Adrenal gland (tissue), 12 donors: ENCODE measurements around the gene EHMT2. TPM values are rescaled to one million over a fixed set of nuclear protein-coding genes. Genes with fewer than 3 reads are reported as not detected.

Experiments
- DNase-seq, 7 donors: peaks; one replicate each; pipeline ENCODE4 v3.0.0-alpha.2; 2019 to 2020
- H3K27ac ChIP-seq, 5 donors: fragments of 200-600 bp; sonication (generic) in 4 of 5; 1 replicate in 3 of 5; 2 replicates in 2 of 5; pipeline versions ENCODE4 v1.5.1 to v1.8.0; 2016 to 2020; ENCODE audit warnings: mild to moderate bottlenecking in 1 of 5
- H3K27me3 ChIP-seq: fragments of 200-600 bp; 2 replicates; pipeline ENCODE4 v1.8.0; 2021
- H3K36me3 ChIP-seq, 2 donors: fragments of 200-600 bp; replicated peaks in 1 of 2; 1 replicate in 1 of 2; 2 replicates in 1 of 2; pipeline versions ENCODE4 v1.5.1 to v1.8.0; 2018 to 2022
- H3K4me1 ChIP-seq, 2 donors: fragments of 200-600 bp; replicated peaks in 1 of 2; 1 replicate in 1 of 2; 2 replicates in 1 of 2; pipeline versions ENCODE4 v1.5.1 to v1.8.0; 2018 to 2021
- H3K4me3 ChIP-seq, 4 donors: fragments of 200-600 bp; sonication (generic) in 3 of 4; one replicate each; pipeline ENCODE4 v1.5.1; 2016 to 2018
- H3K9me3 ChIP-seq, 3 donors: fragments of 200-600 bp; sonication (generic) in 1 of 3; replicated peaks in 1 of 3; 1 replicate in 2 of 3; 2 replicates in 1 of 3; pipeline versions ENCODE4 v1.5.1 to v1.8.0; 2016 to 2021
- POLR2A ChIP-seq, 2 donors: fragments of 450-650 bp; IDR thresholded peaks; one replicate each; pipeline ENCODE4 v1.6.1; 2017; ENCODE audit warnings: antibody characterized with exemption in 2 of 2, mild to moderate bottlenecking in 2 of 2, moderate library complexity in 1 of 2
- WGBS, 4 donors: extraction: QIAGEN DNeasy Blood & Tissue Kit in 2 of 4; methylation state at CpG; one replicate each; pipeline versions ENCODE4 v1.1.5 to v1.1.7; 2013 to 2017; 5-methylcytosine and 5-hydroxymethylcytosine counted together
- intact Hi-C, 2 donors: fragments of 100-400 bp; cut with DNase I; formaldehyde crosslinking; loops; one replicate each; pipeline versions ENCODE4 v1.14.1 to v1.15.0; 2022 to 2023
- polyA plus RNA-seq, 3 donors: library from polyadenylated mRNA; stranded (reverse); fragments of 200-250 nt in 2 of 3; fragments of 350-450 nt in 1 of 3; fragmentation: Illumina TruSeq in 1 of 3; extraction: RNeasy Lipid Tissue Mini Kit (QIAGEN cat#74804) in 1 of 3; gene quantifications; one replicate each; pipeline ENCODE4 v1.2.3, GENCODE V29; 2013 to 2014
- total RNA-seq, 9 donors: library from RNA; depleted of rRNA in 4 of 9; stranded (reverse); fragments of >200 nt in 4 of 9; fragments of 120-200 nt in 1 of 9; fragmentation: NEBNext Ultra II Directional in 1 of 9; extraction: Animal tissue kit (Norgen Biotek cat#: 25700) in 1 of 9; gene quantifications; one replicate each; pipeline versions ENCODE4 v1.1.0 to v1.2.4, GENCODE V29; 2013 to 2023
- TF ChIP-seq, protein P1 (sequence below), 6 experiments: fragments of 450-650 bp in 4 of 6; fragments of 200-600 bp in 2 of 6; sonication (generic) in 1 of 6; IDR thresholded peaks; 1 replicate in 5 of 6; 2 replicates in 1 of 6; pipeline versions ENCODE4 v1.5.1 to v1.8.0; 2016 to 2021; ENCODE audit warnings: antibody characterized with exemption in 6 of 6, mild to moderate bottlenecking in 2 of 6, moderate library complexity in 1 of 6
- donor health status: healthy with polysubstance abuse.
- donor health status: Bipolar disorder and iron deficiency.
- donor health status: DM: yes; HTN: yes; CAD: no.
- donor health status: DM: no; HTN: no; CAD: no.
- donor health status: DM: no; HTN: no; CAD: no.
- donor health status: DM: yes; HTN: yes; CAD: no.

EHMT2 gene
- total and polyA plus RNA-seq, 12 donors: 16.8 to 107 (median 49.9) TPM

DNA sequence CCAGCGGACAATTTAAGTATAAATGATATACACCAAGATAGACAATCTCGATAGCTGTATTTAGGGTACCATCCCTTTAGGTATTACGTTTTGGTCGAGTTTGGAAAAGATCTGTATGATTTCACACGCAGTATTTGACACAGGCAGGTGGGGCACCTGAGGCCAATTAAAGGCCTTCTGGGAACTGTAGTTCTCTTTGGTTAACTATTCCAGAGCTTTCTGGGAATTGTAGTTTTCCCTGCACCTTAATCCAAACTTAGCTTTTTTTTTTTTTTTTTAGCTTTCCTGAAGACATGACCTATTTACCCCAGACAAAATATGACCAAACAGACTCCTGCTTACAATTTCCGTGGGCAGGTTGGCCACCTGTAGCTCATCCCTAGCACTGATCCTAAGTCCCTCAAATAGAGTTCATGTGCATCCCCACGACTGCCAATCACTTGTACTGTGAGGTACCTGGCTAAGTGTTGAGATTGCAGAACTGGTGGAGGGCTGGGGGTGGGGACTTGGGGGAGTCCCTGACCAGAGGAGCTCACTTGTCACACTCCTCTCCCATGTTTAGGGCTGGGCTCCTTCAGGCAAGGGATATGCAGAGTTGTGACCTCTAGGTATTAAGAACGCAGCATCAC lies 999 bp upstream of the EHMT2 start:
- Histone ChIP-seq H3K4me1 (peaks cover 11 to 38% of the 10 kb centered on the region in 2 donors), H3K4me3 (peak overlapping the region; percentile 9 to 86 (median 70)), H3K27ac (peak overlapping the region; percentile 31 to 86 (median 68)), H3K36me3 (peaks cover 0 to 23% of the 10 kb centered on the region in 2 donors), H3K27me3 (no peaks in the 10 kb centered on the region), H3K9me3 (no peaks in the 10 kb centered on the region)
- TF ChIP-seq, protein P1, sequence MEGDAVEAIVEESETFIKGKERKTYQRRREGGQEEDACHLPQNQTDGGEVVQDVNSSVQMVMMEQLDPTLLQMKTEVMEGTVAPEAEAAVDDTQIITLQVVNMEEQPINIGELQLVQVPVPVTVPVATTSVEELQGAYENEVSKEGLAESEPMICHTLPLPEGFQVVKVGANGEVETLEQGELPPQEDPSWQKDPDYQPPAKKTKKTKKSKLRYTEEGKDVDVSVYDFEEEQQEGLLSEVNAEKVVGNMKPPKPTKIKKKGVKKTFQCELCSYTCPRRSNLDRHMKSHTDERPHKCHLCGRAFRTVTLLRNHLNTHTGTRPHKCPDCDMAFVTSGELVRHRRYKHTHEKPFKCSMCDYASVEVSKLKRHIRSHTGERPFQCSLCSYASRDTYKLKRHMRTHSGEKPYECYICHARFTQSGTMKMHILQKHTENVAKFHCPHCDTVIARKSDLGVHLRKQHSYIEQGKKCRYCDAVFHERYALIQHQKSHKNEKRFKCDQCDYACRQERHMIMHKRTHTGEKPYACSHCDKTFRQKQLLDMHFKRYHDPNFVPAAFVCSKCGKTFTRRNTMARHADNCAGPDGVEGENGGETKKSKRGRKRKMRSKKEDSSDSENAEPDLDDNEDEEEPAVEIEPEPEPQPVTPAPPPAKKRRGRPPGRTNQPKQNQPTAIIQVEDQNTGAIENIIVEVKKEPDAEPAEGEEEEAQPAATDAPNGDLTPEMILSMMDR (IDR thresholded peaks at IDR 0.05): no peak
- TF ChIP-seq POLR2A (IDR thresholded peaks at IDR 0.05): peak in 1 of 2 donors; percentile 7
- 11 to 19% (median 14%) methylated on average over 8 of the region's 8 CpGs for WGBS, 4 donors
- intact Hi-C loops: no loop called here
- peak in 2 of 7 donors; percentile 42 to 65 for DNase-seq

- H3K27ac ChIP-seq: peak overlapping the region in 4 of 5 donors; percentile 8 to 74 (median 72)
- no peaks in the 10 kb centered on the region for H3K27me3 ChIP-seq
- intact Hi-C loops: no loop called here
- no peaks in the 10 kb centered on the region for H3K9me3 ChIP-seq
- no peak for DNase-seq
- WGBS, 4 donors: 2 to 10% (median 4%) methylated on average over 2 to 57 of the region's 62 CpGs
- peaks cover 6 to 26% of the 10 kb centered on the region in 2 donors for H3K4me1 ChIP-seq
- peak overlapping the region in 2 of 4 donors; percentile 64 to 75 for H3K4me3 ChIP-seq
- H3K36me3 ChIP-seq: peaks cover 0 to 38% of the 10 kb centered on the region in 2 donors
- TF ChIP-seq, protein P1 (IDR thresholded peaks at IDR 0.05): no peak
- TF ChIP-seq POLR2A (IDR thresholded peaks at IDR 0.05): no peak
Measured at GRCh38 chr6:31896856-31897611, 464 bp downstream of the EHMT2 start.

DNA sequence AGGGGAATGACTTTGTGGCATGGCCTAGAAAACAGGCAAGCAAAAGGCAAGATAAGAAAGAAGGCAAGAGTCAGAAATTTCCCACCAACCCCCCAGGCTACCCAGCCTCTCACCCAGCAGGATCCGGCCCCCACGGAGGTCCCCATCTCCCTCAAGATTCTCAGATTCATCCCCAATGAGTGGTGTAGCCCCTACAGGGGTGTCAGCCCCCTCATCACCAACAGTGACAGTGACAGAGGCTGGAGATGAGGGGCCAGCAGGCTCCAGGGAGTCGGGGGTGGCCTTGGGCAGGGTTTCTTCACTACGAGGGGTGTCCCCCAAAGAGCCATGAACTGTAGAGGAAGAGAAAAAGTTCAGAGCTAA lies 1.0 kb downstream of the EHMT2 start:
- intact Hi-C loops: no loop called here
- no peak for DNase-seq
- peaks cover 0 to 44% of the 10 kb centered on the region in 2 donors for H3K36me3 ChIP-seq
- TF ChIP-seq POLR2A (IDR thresholded peaks at IDR 0.05): no peak
- TF ChIP-seq, protein P1 (IDR thresholded peaks at IDR 0.05): no peak
- H3K9me3 ChIP-seq: no peaks in the 10 kb centered on the region
- peak overlapping the region in 3 of 5 donors; percentile 70 to 74 (median 74) for H3K27ac ChIP-seq
- no peaks in the 10 kb centered on the region for H3K27me3 ChIP-seq
- 41 to 51% (median 41%) methylated on average over 4 of the region's 4 CpGs for WGBS, 4 donors
- H3K4me3 ChIP-seq: peak overlapping the region in 2 of 4 donors; percentile 64 to 75
- H3K4me1 ChIP-seq: peaks cover 6 to 26% of the 10 kb centered on the region in 2 donors

GRCh38 chr6:31892821-31893220 lies 4.7 kb downstream of the EHMT2 start:
- DNase-seq: no peak
- Histone ChIP-seq H3K4me1 (peaks cover 0 to 10% of the 10 kb centered on the region in 2 donors), H3K36me3 (peaks cover 0 to 74% of the 10 kb centered on the region in 2 donors), H3K9me3 (no peaks in the 10 kb centered on the region), H3K4me3 (no peak overlapping the region), H3K27me3 (no peaks in the 10 kb centered on the region), H3K27ac (no peak overlapping the region)
- no peak for TF ChIP-seq POLR2A (IDR thresholded peaks at IDR 0.05)
- TF ChIP-seq, protein P1 (IDR thresholded peaks at IDR 0.05): no peak
- WGBS, 4 donors: 70 to 79% (median 78%) methylated on average over 6 of the region's 6 CpGs
- intact Hi-C loops: no loop called here
